IMR-90 (cell line): ENCODE data around the gene MEOX2. TPM values are rescaled to one million over a fixed set of nuclear protein-coding genes. Genes with fewer than 3 reads are reported as not detected.

Experiments used
- ATAC-seq: fragments of 200-7000 bp; cut with Tn5 transposase; 2 replicates; pipeline ENCODE4 v1.9.1; 2020; ENCODE audit warnings: low read depth, mild to moderate bottlenecking, moderate library complexity
- BruUV-seq: library from RNA; stranded (reverse); fragments of 400-500 nt; replicated peaks from 2 replicates; lab custom pipeline; 2021; lab: Mats Ljungman, UMichigan
- CTCF ChIA-PET: fragments of 300-600 bp; formaldehyde crosslinking; extraction: SDS; loops from one replicate; lab custom pipeline; 2021; ENCODE audit warnings: antibody characterized with exemption; lab: Yijun Ruan, JAX
- POLR2A ChIA-PET: fragments of 300-600 bp; sonication (Branson Sonifier 250); formaldehyde crosslinking; loops from one replicate; lab custom pipeline; 2022; ENCODE audit warnings: antibody characterized with exemption; ENCODE audit not compliant: unreplicated experiment; lab: Charles Lee
- DNase-seq: peaks from one replicate; pipeline ENCODE4 v3.0.0; 2013
- H2AFZ ChIP-seq: replicated peaks from 2 replicates; pipeline ENCODE3; 2013; ENCODE audit warnings: low read length, mild to moderate bottlenecking; ENCODE audit not compliant: poor library complexity
- H2AK5ac ChIP-seq: 2 replicates; pipeline ENCODE4 v1.6.1; 2013; ENCODE audit warnings: low read depth, low read length, inconsistent platforms
- H2AK9ac ChIP-seq: replicated peaks from 2 replicates; pipeline ENCODE3; 2013; ENCODE audit warnings: mild to moderate bottlenecking, low read depth, low read length, moderate library complexity; ENCODE audit not compliant: poor library complexity
- H2BK120ac ChIP-seq: 2 replicates; pipeline ENCODE4 v1.6.1; 2013; ENCODE audit warnings: low read depth, low read length, inconsistent platforms
- H2BK15ac ChIP-seq: 3 replicates; pipeline ENCODE4 v1.6.1; 2013; ENCODE audit warnings: low read depth, low read length, inconsistent platforms
- H2BK20ac ChIP-seq: 2 replicates; pipeline ENCODE4 v1.6.1; 2013; ENCODE audit warnings: low read depth, mild to moderate bottlenecking, inconsistent platforms, low read length, moderate library complexity
- H2BK5ac ChIP-seq: 2 replicates; pipeline ENCODE4 v1.6.1; 2013; ENCODE audit warnings: mild to moderate bottlenecking, low read depth, low read length, inconsistent platforms; ENCODE audit not compliant: poor library complexity, severe bottlenecking
- H3K14ac ChIP-seq: replicated peaks from 2 replicates; pipeline ENCODE4 v1.6.1; 2013; ENCODE audit warnings: low read depth, low read length, inconsistent platforms
- H3K18ac ChIP-seq: 2 replicates; pipeline ENCODE4 v1.6.1; 2013; ENCODE audit warnings: low read depth, low read length, control low read depth
- H3K23ac ChIP-seq: 2 replicates; pipeline ENCODE4 v1.6.1; 2013; ENCODE audit warnings: low read depth, low read length, inconsistent platforms
- H3K27ac ChIP-seq: 2 replicates; pipeline ENCODE4 v1.5.1; 2013; ENCODE audit warnings: mild to moderate bottlenecking, control low read depth, low read length; ENCODE audit not compliant: insufficient read depth
- H3K27me3 ChIP-seq: 2 replicates; pipeline ENCODE4 v1.6.1; 2013; ENCODE audit warnings: low read length; ENCODE audit not compliant: control insufficient read depth, insufficient read depth
- H3K36me3 ChIP-seq: 2 replicates; pipeline ENCODE4 v1.6.1; 2013; ENCODE audit warnings: low read length, mixed read lengths; ENCODE audit not compliant: control insufficient read depth, insufficient read depth
- H3K4ac ChIP-seq: 2 replicates; pipeline ENCODE4 v1.6.1; 2013; ENCODE audit warnings: low read depth, low read length, inconsistent platforms
- H3K4me1 ChIP-seq: 2 replicates; pipeline ENCODE4 v1.6.1; 2013; ENCODE audit warnings: low read length, mixed read lengths; ENCODE audit not compliant: control insufficient read depth, insufficient read depth
- H3K4me2 ChIP-seq: 2 replicates; pipeline ENCODE4 v1.6.1; 2013; ENCODE audit warnings: low read depth, mild to moderate bottlenecking, control low read depth, low read length, moderate library complexity
- H3K4me3 ChIP-seq: 2 replicates; pipeline ENCODE4 v1.5.1; 2013; ENCODE audit warnings: low read depth, mild to moderate bottlenecking, control low read depth, low read length, moderate library complexity; ENCODE audit not compliant: insufficient read depth
- H3K56ac ChIP-seq: 2 replicates; pipeline ENCODE4 v1.6.1; 2013; ENCODE audit warnings: low read length, inconsistent platforms; ENCODE audit not compliant: insufficient read depth; ENCODE audit errors: extremely low read depth
- H3K79me1 ChIP-seq, 2 experiments: 2 replicates each; pipeline ENCODE4 v1.6.1; 2013; ENCODE audit warnings: low read length in 2 of 2, inconsistent platforms in 1 of 2, low read depth in 1 of 2
- H3K9ac ChIP-seq: 2 replicates; pipeline ENCODE4 v1.6.1; 2013; ENCODE audit warnings: low read depth, low read length, control low read depth
- H3K9me1 ChIP-seq: 2 replicates; pipeline ENCODE4 v1.6.1; 2013; ENCODE audit warnings: low read length, inconsistent platforms; ENCODE audit not compliant: insufficient read depth
- H3K9me3 ChIP-seq: 2 replicates; pipeline ENCODE4 v1.6.1; 2013; ENCODE audit warnings: low read length; ENCODE audit not compliant: control insufficient read depth, insufficient read depth
- H4K20me1 ChIP-seq: 2 replicates; pipeline ENCODE4 v1.6.1; 2013; ENCODE audit warnings: low read length, inconsistent platforms; ENCODE audit not compliant: insufficient read depth
- H4K5ac ChIP-seq: 2 replicates; pipeline ENCODE4 v1.6.1; 2013; ENCODE audit warnings: mild to moderate bottlenecking, low read depth, low read length, control low read depth
- H4K8ac ChIP-seq, 2 experiments: 2 replicates each; pipeline ENCODE4 v1.6.1; 2013; ENCODE audit warnings: low read depth in 2 of 2, low read length in 2 of 2, control low read depth in 1 of 2, inconsistent platforms in 1 of 2
- H4K91ac ChIP-seq: 2 replicates; pipeline ENCODE4 v1.6.1; 2013; ENCODE audit warnings: low read depth, low read length, inconsistent platforms; ENCODE audit not compliant: insufficient read depth
- BHLHE40 ChIP-seq: fragments of 150-350 bp; IDR thresholded peaks from 2 replicates; pipeline ENCODE4 v1.6.1; 2016; ENCODE audit warnings: mild to moderate bottlenecking, low read depth, low read length
- CEBPB ChIP-seq: IDR thresholded peaks from 2 replicates; pipeline ENCODE4 v1.6.1; 2012; ENCODE audit warnings: low read depth, low read length, improper control_type of control experiment
- CHD1 ChIP-seq: IDR thresholded peaks from 2 replicates; pipeline ENCODE4 v1.6.1; 2012; ENCODE audit warnings: low read depth, low read length, improper control_type of control experiment
- CTCF ChIP-seq: conservative IDR thresholded peaks from 2 replicates; pipeline ENCODE4 v1.5.1; 2012; ENCODE audit warnings: mild to moderate bottlenecking, low read depth, low read length, improper control_type of control experiment
- ELK1 ChIP-seq: fragments of 150-350 bp; IDR thresholded peaks from 2 replicates; pipeline ENCODE4 v1.6.1; 2016; ENCODE audit warnings: low read depth, mild to moderate bottlenecking, low read length, moderate library complexity, borderline replicate concordance
- FOS ChIP-seq: fragments of 150-350 bp; IDR thresholded peaks from 2 replicates; pipeline ENCODE4 v1.6.1; 2016; ENCODE audit warnings: low read depth, low read length
- MAFK ChIP-seq: IDR thresholded peaks from 2 replicates; pipeline ENCODE4 v1.6.1; 2012; ENCODE audit warnings: low read depth, low read length, improper control_type of control experiment
- MAZ ChIP-seq: IDR thresholded peaks from 2 replicates; pipeline ENCODE4 v1.6.1; 2012; ENCODE audit warnings: low read depth, mild to moderate bottlenecking, low read length, improper control_type of control experiment, moderate library complexity, borderline replicate concordance
- MXI1 ChIP-seq: IDR thresholded peaks from 2 replicates; pipeline ENCODE4 v1.6.1; 2012; ENCODE audit warnings: low read depth, mild to moderate bottlenecking, low read length, moderate library complexity, borderline replicate concordance
- NFE2L2 ChIP-seq: fragments of 150-350 bp; IDR thresholded peaks from 2 replicates; pipeline ENCODE4 v1.6.1; 2016; ENCODE audit warnings: low read depth, mild to moderate bottlenecking, low read length
- POLR2A ChIP-seq: IDR thresholded peaks from 2 replicates; pipeline ENCODE4 v1.6.1; 2012; ENCODE audit warnings: mild to moderate bottlenecking, low read depth, low read length
- RAD21 ChIP-seq: IDR thresholded peaks from 2 replicates; pipeline ENCODE4 v1.6.1; 2012; ENCODE audit warnings: low read length, improper control_type of control experiment
- RCOR1 ChIP-seq: IDR thresholded peaks from 2 replicates; pipeline ENCODE4 v1.6.1; 2012; ENCODE audit warnings: mild to moderate bottlenecking, low read length, improper control_type of control experiment; ENCODE audit not compliant: insufficient replicate concordance
- RFX5 ChIP-seq: IDR thresholded peaks from 2 replicates; pipeline ENCODE4 v1.8.0; 2012; ENCODE audit warnings: low read depth, mild to moderate bottlenecking, low read length, moderate library complexity
- SMC3 ChIP-seq: fragments of 150-350 bp; IDR thresholded peaks from 2 replicates; pipeline ENCODE4 v1.6.1; 2016; ENCODE audit warnings: low read depth, mild to moderate bottlenecking, antibody characterized with exemption, low read length, moderate library complexity
- USF2 ChIP-seq: fragments of 150-350 bp; IDR thresholded peaks from 2 replicates; pipeline ENCODE4 v1.6.1; 2017; ENCODE audit warnings: mild to moderate bottlenecking, antibody characterized with exemption, low read length, low read depth
- WGBS, 2 experiments: methylation state at CpG; one replicate each; pipeline versions ENCODE4 v1.1.5 to v1.1.7; 2013; ENCODE audit warnings: missing lambda C conversion rate in 2 of 2; ENCODE audit not compliant: insufficient read length in 1 of 2; ENCODE audit errors: extremely low coverage in 2 of 2; 5-methylcytosine and 5-hydroxymethylcytosine counted together
- dilution Hi-C: fragments of 300-500 bp; cut with HindIII; formaldehyde crosslinking; loops from one replicate; pipeline ENCODE4 v1.14.3; 2018; ENCODE audit warnings: low sequenced_read_pairs; ENCODE audit not compliant: unreplicated experiment
- in situ Hi-C: fragments of 300-500 bp; cut with MboI; formaldehyde crosslinking; loops from 3 replicates; pipeline ENCODE4 v1.14.3; 2019; ENCODE audit warnings: low sequenced_read_pairs, inconsistent platforms, mixed read lengths
- intact Hi-C: fragments of 100-400 bp; cut with micrococcal nuclease; formaldehyde crosslinking; loops from 2 replicates; pipeline ENCODE4 v1.10.0; 2022
- polyA plus RNA-seq, 3 experiments: library from polyadenylated mRNA; depleted of rRNA; stranded (reverse); fragments of >200 nt; gene quantifications; 2 replicates each; pipeline ENCODE4 v1.2.3, GENCODE V29; 2012; ENCODE audit warnings: low replicate concordance in 1 of 3
- total RNA-seq: library from RNA; depleted of rRNA; stranded (reverse); fragments of >200 nt; gene quantifications from 2 replicates; pipeline ENCODE4 v1.2.3, GENCODE V29; 2012

MEOX2 gene
- total and polyA plus RNA-seq, 2 of the 4 experiments (the other 2 are of a cell fraction), result under 0.01 TPM; not detected in 1

GRCh38 chr7:15602236-15602635 lies 84.2 kb downstream of the MEOX2 start:
- no peak overlapping the region for H2AFZ ChIP-seq
- H3K9me3 ChIP-seq, result peaks cover 5% of the 10 kb centered on the region
- no peaks in the 10 kb centered on the region for H3K27me3 ChIP-seq
- no peak overlapping the region for H2BK20ac ChIP-seq
- no peaks in the 10 kb centered on the region for H3K9me1 ChIP-seq
- in situ Hi-C loops (no loop called here), dilution Hi-C loops (no loop called here), intact Hi-C loops (no loop called here)
- H3K23ac ChIP-seq, result no peak overlapping the region
- no TSS peak for BruUV-seq
- POLR2A ChIA-PET, result no interaction called here
- CTCF ChIA-PET, result no interaction called here
- H2AK5ac ChIP-seq, result no peak overlapping the region
- H4K20me1 ChIP-seq, result no peaks in the 10 kb centered on the region
- no peaks in the 10 kb centered on the region for H3K36me3 ChIP-seq
- no peak overlapping the region for H2BK120ac ChIP-seq
- H3K27ac ChIP-seq, result no peak overlapping the region
- WGBS, 2 experiments, result no CpG with 5 or more reads among the region's 1 CpG
- no peak for DNase-seq
- no peak overlapping the region for H3K14ac ChIP-seq
- no peak overlapping the region for H4K5ac ChIP-seq
- H3K79me1 ChIP-seq, result no peaks in the 10 kb centered on the region
- no peak overlapping the region for H3K4ac ChIP-seq
- no peaks in the 10 kb centered on the region for H3K4me1 ChIP-seq
- no peak overlapping the region for H2BK15ac ChIP-seq
- H3K9ac ChIP-seq, result no peak overlapping the region
- H3K4me2 ChIP-seq, result no peak overlapping the region
- H3K18ac ChIP-seq, result no peak overlapping the region
- no peak overlapping the region for H3K4me3 ChIP-seq
- no peak overlapping the region for H4K8ac ChIP-seq
- H2BK5ac ChIP-seq, result no peak overlapping the region
- H4K91ac ChIP-seq, result no peak overlapping the region
- H3K56ac ChIP-seq, result no peak overlapping the region
- TF ChIP-seq NFE2L2 (no peak), ELK1 (no peak), CTCF (no peak), CEBPB (no peak), RFX5 (no peak), SMC3 (no peak), CHD1 (no peak), RAD21 (no peak), MXI1 (no peak), POLR2A (no peak), MAFK (no peak), FOS (no peak), RCOR1 (no peak), BHLHE40 (no peak), USF2 (no peak), MAZ (no peak)
- no peak overlapping the region for H2AK9ac ChIP-seq
- no peak for ATAC-seq
